Activated naive CD4-positive, alpha-beta T cell treated with anti-CD3 and anti-CD28 coated beads for 36 hours (primary cell): ENCODE results near the gene TRIM72. TPM values are rescaled to one million over a fixed set of nuclear protein-coding genes. Genes with fewer than 3 reads are reported as not detected.
A peak's percentile ranks its signal among the peaks of the same experiment; 100 is the strongest.
"Not testable (repeated sequence)": the region's sequence is repeated elsewhere in the genome, so short reads cannot be mapped to it uniquely, and the experiment has no call there.

ENCODE experiments used
- CTCF ChIA-PET: fragments of 350-600 bp; sonication (Branson Sonifier 250); formaldehyde crosslinking; loops from one replicate; lab custom pipeline; 2021; ENCODE audit warnings: antibody characterized with exemption; lab: Charles Lee
- DNase-seq: peaks from one replicate; pipeline ENCODE4 v3.0.0-alpha.2; 2020
- H3K27ac Mint-ChIP-seq: one replicate; pipeline ENCODE4 v1.8.0; 2021; ENCODE audit warnings: mild to moderate bottlenecking, mixed read lengths
- H3K27me3 Mint-ChIP-seq: one replicate; pipeline ENCODE4 v1.8.0; 2021; ENCODE audit warnings: low read depth, mixed read lengths
- H3K36me3 Mint-ChIP-seq: one replicate; pipeline ENCODE4 v1.8.0; 2021; ENCODE audit warnings: low read depth, mixed read lengths
- H3K4me1 Mint-ChIP-seq: one replicate; pipeline ENCODE4 v1.8.0; 2021; ENCODE audit warnings: low read depth, mixed read lengths
- H3K4me3 Mint-ChIP-seq: one replicate; pipeline ENCODE4 v1.8.0; 2021; ENCODE audit warnings: mild to moderate bottlenecking, moderate library complexity, mixed read lengths
- H3K9me3 Mint-ChIP-seq: one replicate; pipeline ENCODE4 v1.8.0; 2021; ENCODE audit warnings: mixed read lengths
- intact Hi-C: fragments of 100-400 bp; cut with micrococcal nuclease; formaldehyde crosslinking; loops from one replicate; pipeline ENCODE4 v1.15.1; 2023
- total RNA-seq, 2 experiments: library from RNA; stranded (reverse); gene quantifications; one replicate each; pipeline ENCODE4 v1.2.3, GENCODE V29; 2021

Gene TRIM72
- total RNA-seq, 2 experiments from 2014 or later: not detected

DNA sequence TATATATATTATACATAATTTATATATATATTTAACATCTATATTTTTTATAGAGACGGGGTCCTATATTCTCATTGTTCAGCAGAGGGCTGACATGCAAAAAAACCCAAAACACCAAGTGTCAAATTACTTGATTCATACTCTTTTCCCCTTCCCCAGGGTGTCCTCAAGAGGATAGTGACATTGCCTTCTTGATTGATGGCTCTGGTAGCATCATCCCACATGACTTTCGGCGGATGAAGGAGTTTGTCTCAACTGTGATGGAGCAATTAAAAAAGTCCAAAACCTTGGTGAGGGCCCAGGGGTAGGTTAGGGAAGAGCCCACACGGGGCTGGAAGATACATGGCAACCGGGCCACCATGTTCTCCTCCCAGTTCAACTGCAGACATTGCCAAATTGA, 56.9 kb downstream of the TRIM72 start:
- H3K9me3 Mint-ChIP-seq: no peaks in the 10 kb centered on the region
- intact Hi-C loops: no loop called here
- CTCF ChIA-PET: no interaction called here
- DNase-seq: no peak
- no peak overlapping the region for H3K4me3 Mint-ChIP-seq
- H3K27me3 Mint-ChIP-seq: peaks cover 4% of the 10 kb centered on the region
- no peak overlapping the region for H3K27ac Mint-ChIP-seq
- no peaks in the 10 kb centered on the region for H3K36me3 Mint-ChIP-seq
- H3K4me1 Mint-ChIP-seq: peaks cover 20% of the 10 kb centered on the region

DNA sequence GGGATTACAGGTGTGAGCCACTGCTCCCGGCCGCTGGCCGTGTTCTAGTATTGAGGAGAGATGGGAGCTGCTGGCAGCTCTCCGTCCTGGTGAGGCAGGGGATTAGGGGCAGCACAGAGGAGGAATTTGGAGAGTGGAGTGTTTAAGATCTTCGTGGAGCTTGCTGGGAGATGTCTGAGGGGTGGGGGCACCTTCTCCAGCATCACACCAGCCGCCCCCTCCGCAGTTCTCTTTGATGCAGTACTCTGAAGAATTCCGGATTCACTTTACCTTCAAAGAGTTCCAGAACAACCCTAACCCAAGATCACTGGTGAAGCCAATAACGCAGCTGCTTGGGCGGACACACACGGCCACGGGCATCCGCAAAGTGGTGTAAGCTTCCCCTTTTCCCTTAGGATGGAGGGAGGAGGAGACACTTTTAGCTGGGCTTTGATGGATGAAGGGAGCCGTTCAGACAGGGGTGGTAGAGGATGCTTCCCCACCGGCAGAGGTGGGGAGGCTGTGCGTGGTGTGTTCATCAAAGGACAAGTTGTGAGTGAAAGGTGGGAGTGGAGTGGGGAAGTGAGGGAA, 57.8 kb downstream of the TRIM72 start:
- intact Hi-C loops: no loop called here
- H3K27ac Mint-ChIP-seq: no peak overlapping the region
- H3K36me3 Mint-ChIP-seq: no peaks in the 10 kb centered on the region
- H3K4me3 Mint-ChIP-seq: no peak overlapping the region
- peaks cover 4% of the 10 kb centered on the region for H3K27me3 Mint-ChIP-seq
- no peaks in the 10 kb centered on the region for H3K9me3 Mint-ChIP-seq
- CTCF ChIA-PET: no interaction called here
- DNase-seq: no peak
- H3K4me1 Mint-ChIP-seq: peaks cover 14% of the 10 kb centered on the region

DNA sequence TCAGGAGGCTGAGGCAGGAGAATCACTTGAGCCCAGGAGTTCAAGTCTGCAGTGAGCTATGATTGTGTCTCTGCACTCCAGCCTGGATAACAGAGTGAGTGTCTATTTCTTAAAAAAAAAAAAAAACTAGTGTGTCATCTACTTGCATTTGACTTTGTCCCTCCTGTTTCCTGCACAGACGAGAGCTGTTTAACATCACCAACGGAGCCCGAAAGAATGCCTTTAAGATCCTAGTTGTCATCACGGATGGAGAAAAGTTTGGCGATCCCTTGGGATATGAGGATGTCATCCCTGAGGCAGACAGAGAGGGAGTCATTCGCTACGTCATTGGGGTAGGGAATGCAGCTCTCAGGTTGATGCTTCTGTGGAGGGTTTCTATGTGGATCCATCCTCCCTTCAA, 59.3 kb downstream of the TRIM72 start:
- H3K27ac Mint-ChIP-seq: peak overlapping the region; percentile 54
- no peaks in the 10 kb centered on the region for H3K9me3 Mint-ChIP-seq
- no peak for DNase-seq
- H3K4me1 Mint-ChIP-seq: peaks cover 2% of the 10 kb centered on the region
- CTCF ChIA-PET: interaction anchor here (1.3 kb wide), 1 partner anchor 288 kb away, joined by 3 read pairs; the partner anchor contains the start of gene HSD3B7
- H3K27me3 Mint-ChIP-seq: peaks cover 4% of the 10 kb centered on the region
- intact Hi-C loops: no loop called here
- H3K36me3 Mint-ChIP-seq: no peaks in the 10 kb centered on the region
- H3K4me3 Mint-ChIP-seq: no peak overlapping the region

DNA sequence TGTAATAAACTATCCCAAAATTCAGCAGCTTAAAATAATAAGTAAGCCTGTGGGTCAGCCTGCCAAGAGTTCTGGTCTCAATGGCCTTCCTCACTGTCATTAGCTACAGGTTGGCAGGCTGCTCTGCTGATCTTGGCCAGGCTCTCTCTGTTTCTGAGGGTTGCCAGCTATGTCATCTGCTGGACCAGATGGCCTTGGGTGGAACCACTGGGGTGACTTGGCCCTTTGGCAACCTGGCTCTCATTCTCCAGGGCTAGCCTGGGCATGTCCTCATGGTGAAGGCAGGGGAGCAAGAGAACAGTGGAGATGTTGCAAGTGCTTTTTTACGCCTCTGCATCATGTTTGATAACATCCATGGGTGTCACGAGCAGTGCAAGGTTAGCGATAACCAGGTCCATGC, 59.8 kb downstream of the TRIM72 start:
- no peak for DNase-seq
- Mint-ChIP-seq H3K36me3 (no peaks in the 10 kb centered on the region), H3K4me1 (peaks cover under 1% of the 10 kb centered on the region), H3K27ac (peak overlapping the region; percentile 54), H3K9me3 (no peaks in the 10 kb centered on the region), H3K4me3 (no peak overlapping the region), H3K27me3 (peaks cover 4% of the 10 kb centered on the region)
- CTCF ChIA-PET: interaction anchor here (1.3 kb wide), 1 partner anchor 289 kb away, joined by 3 read pairs; the partner anchor contains the start of gene HSD3B7
- intact Hi-C loops: no loop called here

DNA sequence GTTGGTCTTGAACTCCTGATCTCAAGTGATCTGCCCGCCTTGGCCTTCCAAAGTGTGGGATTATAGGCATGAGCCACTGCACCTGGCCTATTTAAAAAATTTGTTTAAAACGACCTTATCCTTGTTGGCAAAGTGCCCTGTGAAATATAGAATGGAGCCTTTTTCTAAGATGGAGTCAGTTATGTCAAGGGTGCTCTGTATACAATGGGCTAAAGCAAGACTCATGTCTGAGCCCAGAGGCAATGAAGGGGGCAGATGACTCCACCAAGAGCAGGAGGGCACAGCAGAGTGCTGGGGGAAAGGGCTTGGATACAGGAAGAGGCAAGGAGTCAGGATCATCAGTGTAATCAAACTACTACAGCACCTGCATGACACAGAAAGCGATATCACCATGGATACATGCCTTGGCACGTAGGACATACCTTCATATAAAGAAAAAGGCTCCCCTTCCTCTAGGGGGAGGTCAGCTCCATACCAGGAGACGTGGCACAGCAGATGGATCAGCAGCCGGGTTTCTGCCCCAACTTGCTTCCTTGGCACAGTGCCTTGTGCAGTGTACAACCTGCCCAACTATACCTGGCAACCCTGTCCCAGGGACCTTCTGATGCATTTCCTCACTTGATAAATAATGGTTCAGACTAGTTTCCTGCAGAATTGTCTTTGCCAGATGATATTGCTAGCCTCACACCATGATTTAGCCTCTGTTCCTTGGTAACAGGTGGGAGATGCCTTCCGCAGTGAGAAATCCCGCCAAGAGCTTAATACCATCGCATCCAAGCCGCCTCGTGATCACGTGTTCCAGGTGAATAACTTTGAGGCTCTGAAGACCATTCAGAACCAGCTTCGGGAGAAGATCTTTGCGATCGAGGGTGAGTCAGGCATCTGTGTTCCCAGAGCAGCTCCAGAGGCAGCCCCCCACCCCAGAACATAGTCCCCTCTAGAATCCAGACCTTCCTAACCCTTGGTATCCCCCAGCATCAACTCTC, 61.2 kb downstream of the TRIM72 start:
- no peaks in the 10 kb centered on the region for H3K9me3 Mint-ChIP-seq
- H3K4me1 Mint-ChIP-seq: no peaks in the 10 kb centered on the region
- DNase-seq: no peak
- H3K27ac Mint-ChIP-seq: no peak overlapping the region
- peaks cover 4% of the 10 kb centered on the region for H3K27me3 Mint-ChIP-seq
- H3K4me3 Mint-ChIP-seq: no peak overlapping the region
- CTCF ChIA-PET: no interaction called here
- no peaks in the 10 kb centered on the region for H3K36me3 Mint-ChIP-seq
- intact Hi-C loops: no loop called here

DNA sequence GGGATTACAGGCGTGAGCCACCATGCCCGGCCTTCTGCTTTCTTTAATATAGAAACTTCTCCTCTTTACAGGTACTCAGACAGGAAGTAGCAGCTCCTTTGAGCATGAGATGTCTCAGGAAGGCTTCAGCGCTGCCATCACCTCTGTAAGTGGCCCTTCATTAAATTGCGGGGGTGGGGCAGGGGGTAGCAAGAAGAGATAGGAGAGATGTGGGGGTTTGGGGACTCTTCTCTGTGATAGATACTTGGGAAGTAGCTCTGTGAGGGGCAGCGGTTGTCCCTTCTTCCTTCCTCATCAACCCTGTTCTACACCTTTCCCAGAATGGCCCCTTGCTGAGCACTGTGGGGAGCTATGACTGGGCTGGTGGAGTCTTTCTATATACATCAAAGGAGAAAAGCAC, 62.7 kb downstream of the TRIM72 start:
- H3K9me3 Mint-ChIP-seq: no peaks in the 10 kb centered on the region
- no peaks in the 10 kb centered on the region for H3K4me1 Mint-ChIP-seq
- peaks cover 4% of the 10 kb centered on the region for H3K27me3 Mint-ChIP-seq
- CTCF ChIA-PET: interaction anchor here (0.6 kb wide), 2 partner anchors 13 to 734 kb away, joined by 3 to 5 read pairs; no protein-coding TSS in a partner anchor
- H3K27ac Mint-ChIP-seq: no peak overlapping the region
- no peaks in the 10 kb centered on the region for H3K36me3 Mint-ChIP-seq
- H3K4me3 Mint-ChIP-seq: no peak overlapping the region
- DNase-seq: no peak
- intact Hi-C loops: no loop called here

DNA sequence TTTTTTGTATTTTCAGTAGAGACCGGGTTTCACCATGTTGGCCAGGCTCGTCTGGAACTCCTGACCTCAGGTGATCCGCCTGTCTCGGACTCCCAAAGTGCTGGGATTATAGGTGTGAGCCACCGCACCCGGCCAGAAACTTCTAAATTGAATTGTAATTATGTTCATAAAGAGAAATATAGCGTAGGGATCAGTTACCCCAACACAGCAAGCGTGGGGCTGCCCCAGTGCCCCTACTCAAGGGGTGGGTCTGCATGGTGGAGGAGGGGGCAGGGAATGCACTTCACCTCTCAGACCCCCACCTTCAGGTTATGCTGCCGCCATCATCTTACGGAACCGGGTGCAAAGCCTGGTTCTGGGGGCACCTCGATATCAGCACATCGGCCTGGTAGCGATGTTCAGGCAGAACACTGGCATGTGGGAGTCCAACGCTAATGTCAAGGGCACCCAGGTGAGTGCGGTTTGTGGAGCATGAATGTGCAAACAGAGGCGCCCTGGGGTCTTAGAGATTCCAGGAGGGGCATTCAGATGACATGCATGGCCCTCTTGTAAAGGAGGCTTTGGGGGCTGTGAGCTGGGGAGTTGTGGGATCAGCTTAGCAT, 63.8 kb downstream of the TRIM72 start:
- CTCF ChIA-PET: no interaction called here
- H3K36me3 Mint-ChIP-seq: no peaks in the 10 kb centered on the region

DNA sequence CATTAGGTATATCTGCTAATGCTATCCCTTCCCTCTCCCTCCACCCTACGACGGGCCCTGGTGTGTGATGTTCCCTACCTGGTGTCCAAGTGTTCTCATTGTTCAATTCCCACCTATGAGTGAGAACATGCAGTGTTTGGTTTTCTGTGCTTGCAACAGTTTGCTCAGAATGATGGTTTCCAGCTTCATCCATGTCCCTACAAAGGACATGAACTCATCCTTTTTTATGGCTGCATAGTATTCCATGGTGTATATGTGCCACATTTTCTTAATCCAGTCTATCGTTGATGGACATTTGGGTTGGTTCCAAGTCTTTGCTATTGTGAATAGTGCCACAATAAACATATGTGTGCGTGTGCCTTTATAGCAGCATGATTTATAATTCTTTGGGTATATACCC, 64.9 kb downstream of the TRIM72 start:
- H3K4me3 Mint-ChIP-seq, H3K36me3 Mint-ChIP-seq, DNase-seq, H3K27me3 Mint-ChIP-seq, H3K9me3 Mint-ChIP-seq, CTCF ChIA-PET, H3K4me1 Mint-ChIP-seq, intact Hi-C loops, H3K27ac Mint-ChIP-seq: not testable (repeated sequence)

More for the DNA sequence above, 63.8 kb downstream of the TRIM72 start:
- H3K9me3 Mint-ChIP-seq: no peaks in the 10 kb centered on the region
- intact Hi-C loops: no loop called here
- H3K4me1 Mint-ChIP-seq: no peaks in the 10 kb centered on the region
- DNase-seq: no peak
- peaks cover 1% of the 10 kb centered on the region for H3K27me3 Mint-ChIP-seq
- no peak overlapping the region for H3K27ac Mint-ChIP-seq
- H3K4me3 Mint-ChIP-seq: no peak overlapping the region

Other genes starting within 250 kb of the TRIM72 start
- under 1 TPM; 0.69 to 0.98 TPM for gene HSD3B7, start 228.9 kb upstream of the TRIM72 start, total RNA-seq
- under 1 TPM; 0.69 to 0.72 TPM for gene STX1B, start 203.5 kb upstream of the TRIM72 start, total RNA-seq
- 10 to 100 TPM; 32.9 to 38.0 TPM for gene STX4, start 180.6 kb upstream of the TRIM72 start, total RNA-seq
- gene ZNF668, start 139.9 kb upstream of the TRIM72 start, total RNA-seq: 10 to 100 TPM in 1 of 2 experiments, 1 to 10 TPM in 1; 9.5 to 10.1 TPM
- 10 to 100 TPM; 16.7 to 17.4 TPM for gene ZNF646, start 139.7 kb upstream of the TRIM72 start, total RNA-seq
- 1 to 10 TPM; 4.1 to 5.2 TPM for gene PRSS53, start 125.2 kb upstream of the TRIM72 start, total RNA-seq
- 10 to 100 TPM; 43.4 to 47.8 TPM for gene VKORC1, start 119.3 kb upstream of the TRIM72 start, total RNA-seq
- 10 to 100 TPM; 21.3 to 23.1 TPM for gene BCKDK, start 105.7 kb upstream of the TRIM72 start, total RNA-seq
- gene KAT8, start 96.5 kb upstream of the TRIM72 start, total RNA-seq: 10 to 100 TPM; 58.1 to 64.5 TPM
- gene PRSS8, start 78.4 kb upstream of the TRIM72 start, total RNA-seq: not detected
- under 1 TPM; 0.93 to 0.99 TPM for gene PRSS36, start 64.1 kb upstream of the TRIM72 start, total RNA-seq
- gene FUS, start 34.0 kb upstream of the TRIM72 start, total RNA-seq: 100 to 1,000 TPM; 424 to 435 TPM
- 1 to 10 TPM; 2.4 to 2.5 TPM for gene PYCARD, start 11.4 kb upstream of the TRIM72 start, total RNA-seq
- gene PYDC1, start 3.0 kb downstream of the TRIM72 start, total RNA-seq: not detected
- gene ITGAM, start 45.9 kb downstream of the TRIM72 start, total RNA-seq: under 1 TPM; 0.37 to 0.67 TPM
- 1 to 10 TPM; 2.4 to 2.9 TPM for gene ITGAX, start 141.1 kb downstream of the TRIM72 start, total RNA-seq
- gene ITGAD, start 179.2 kb downstream of the TRIM72 start, total RNA-seq: not detected
- gene COX6A2, start 214.2 kb downstream of the TRIM72 start, total RNA-seq: not detected
- gene ZNF843, start 228.7 kb downstream of the TRIM72 start, total RNA-seq: under 1 TPM; 0.12 to 0.14 TPM
- 1 to 10 TPM; 6.3 to 6.7 TPM for gene ARMC5, start 245.4 kb downstream of the TRIM72 start, total RNA-seq